ENCODE results near the gene TRAF3IP1.

The TRAF3IP1 gene

DNA sequence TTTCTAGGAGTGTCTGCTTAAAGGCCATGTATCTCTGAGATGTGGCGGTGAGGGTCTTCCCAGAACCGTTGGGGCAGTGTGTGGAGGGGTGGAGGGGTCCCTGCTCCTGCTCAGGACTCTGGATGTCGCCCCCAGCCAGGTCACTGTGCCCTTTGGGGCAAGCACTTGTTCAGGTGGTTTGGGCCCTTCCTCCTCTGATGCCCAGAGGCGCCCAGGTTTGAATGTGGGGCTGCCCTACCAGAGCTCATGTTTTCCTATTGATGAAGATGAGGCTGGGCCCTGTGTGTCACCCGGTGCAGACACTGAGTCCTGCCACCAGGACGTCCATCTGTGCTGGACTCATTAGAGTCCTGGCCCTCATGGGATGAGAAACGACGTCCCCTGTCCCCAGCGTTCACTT lies 17.6 kb upstream of the TRAF3IP1 start:
- Histone ChIP-seq H3K36me3 (ENCODE audit: control insufficient read depth, insufficient read depth, low read length) (no peaks in the 10 kb centered on the region), H2BK15ac (replicated peaks; ENCODE audit: low read depth) (no peak overlapping the region), H4K5ac (ENCODE audit: low read length) (no peak overlapping the region), H3K23ac (ENCODE audit: low read length) (no peak overlapping the region), H3K9ac (ENCODE audit: low read length) (no peak overlapping the region), H3K4me2 (ENCODE audit: low read length) (no peak overlapping the region), H2AK5ac (ENCODE audit: low read length) (no peak overlapping the region), H2BK120ac (ENCODE audit: low read depth, low read length) (no peak overlapping the region), H3K18ac (ENCODE audit: low read length) (no peak overlapping the region), H3K79me1 (ENCODE audit: low read length) (no peaks in the 10 kb centered on the region), H2BK5ac (ENCODE audit: low read length) (no peak overlapping the region), H3K4ac (ENCODE audit: low read depth, low read length) (no peak overlapping the region), H4K8ac (ENCODE audit: low read depth, low read length) (no peak overlapping the region), H3K56ac (ENCODE audit: low read length) (no peak overlapping the region), H3K27ac (ENCODE audit: low read depth, low read length) (no peak overlapping the region), H3K79me2 (ENCODE audit: control insufficient read depth, insufficient read depth, low read length) (no peaks in the 10 kb centered on the region), H3K27me3 (ENCODE audit: insufficient read depth, low read length, poor library complexity) (no peaks in the 10 kb centered on the region), H3K4me3 (ENCODE audit: low read length) (no peak overlapping the region), H3K4me1 (ENCODE audit: control insufficient read depth, low read depth, low read length) (peaks cover under 1% of the 10 kb centered on the region)
- WGBS (ENCODE audit: extremely low coverage, insufficient coverage, low lambda C conversion rate), result no CpG with 5 or more reads among the region's 9 CpGs
- DNase-seq, result no peak

DNA sequence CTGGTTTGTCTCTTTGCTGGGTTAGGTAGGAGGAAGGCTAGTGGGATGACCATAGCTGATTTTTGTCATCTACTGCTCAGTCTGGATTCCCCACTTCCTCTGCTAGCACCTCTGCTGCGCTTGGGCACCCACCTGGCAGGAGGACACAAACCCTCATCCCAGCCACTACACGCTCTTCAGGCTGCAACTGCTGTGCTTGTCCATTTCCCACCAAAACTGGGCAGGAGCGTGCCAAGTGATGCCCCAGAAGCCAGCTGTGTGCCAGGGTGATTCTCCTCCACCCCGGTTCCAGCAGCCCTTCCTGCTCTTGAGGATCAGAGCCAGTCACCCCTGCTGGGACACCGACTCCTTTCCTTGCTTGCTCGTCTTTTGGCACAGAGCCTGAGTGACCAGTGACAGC lies 16.2 kb upstream of the TRAF3IP1 start:
- Histone ChIP-seq H3K9ac (ENCODE audit: low read length) (no peak overlapping the region), H2BK5ac (ENCODE audit: low read length) (no peak overlapping the region), H3K79me1 (ENCODE audit: low read length) (no peaks in the 10 kb centered on the region), H3K27me3 (ENCODE audit: insufficient read depth, low read length, poor library complexity) (no peaks in the 10 kb centered on the region), H4K8ac (ENCODE audit: low read depth, low read length) (no peak overlapping the region), H3K4me3 (ENCODE audit: low read length) (no peak overlapping the region), H2AK5ac (ENCODE audit: low read length) (no peak overlapping the region), H3K4me1 (ENCODE audit: control insufficient read depth, low read depth, low read length) (no peaks in the 10 kb centered on the region), H3K79me2 (ENCODE audit: control insufficient read depth, insufficient read depth, low read length) (no peaks in the 10 kb centered on the region), H3K56ac (ENCODE audit: low read length) (no peak overlapping the region), H3K4me2 (ENCODE audit: low read length) (no peak overlapping the region), H3K27ac (ENCODE audit: low read depth, low read length) (no peak overlapping the region), H2BK15ac (replicated peaks; ENCODE audit: low read depth) (no peak overlapping the region), H3K18ac (ENCODE audit: low read length) (no peak overlapping the region), H2BK120ac (ENCODE audit: low read depth, low read length) (no peak overlapping the region), H3K36me3 (ENCODE audit: control insufficient read depth, insufficient read depth, low read length) (no peaks in the 10 kb centered on the region), H3K4ac (ENCODE audit: low read depth, low read length) (no peak overlapping the region), H3K23ac (ENCODE audit: low read length) (no peak overlapping the region), H4K5ac (ENCODE audit: low read length) (no peak overlapping the region)
- no CpG with 5 or more reads among the region's 6 CpGs for WGBS (ENCODE audit: extremely low coverage, insufficient coverage, low lambda C conversion rate)
- no peak for DNase-seq

DNA sequence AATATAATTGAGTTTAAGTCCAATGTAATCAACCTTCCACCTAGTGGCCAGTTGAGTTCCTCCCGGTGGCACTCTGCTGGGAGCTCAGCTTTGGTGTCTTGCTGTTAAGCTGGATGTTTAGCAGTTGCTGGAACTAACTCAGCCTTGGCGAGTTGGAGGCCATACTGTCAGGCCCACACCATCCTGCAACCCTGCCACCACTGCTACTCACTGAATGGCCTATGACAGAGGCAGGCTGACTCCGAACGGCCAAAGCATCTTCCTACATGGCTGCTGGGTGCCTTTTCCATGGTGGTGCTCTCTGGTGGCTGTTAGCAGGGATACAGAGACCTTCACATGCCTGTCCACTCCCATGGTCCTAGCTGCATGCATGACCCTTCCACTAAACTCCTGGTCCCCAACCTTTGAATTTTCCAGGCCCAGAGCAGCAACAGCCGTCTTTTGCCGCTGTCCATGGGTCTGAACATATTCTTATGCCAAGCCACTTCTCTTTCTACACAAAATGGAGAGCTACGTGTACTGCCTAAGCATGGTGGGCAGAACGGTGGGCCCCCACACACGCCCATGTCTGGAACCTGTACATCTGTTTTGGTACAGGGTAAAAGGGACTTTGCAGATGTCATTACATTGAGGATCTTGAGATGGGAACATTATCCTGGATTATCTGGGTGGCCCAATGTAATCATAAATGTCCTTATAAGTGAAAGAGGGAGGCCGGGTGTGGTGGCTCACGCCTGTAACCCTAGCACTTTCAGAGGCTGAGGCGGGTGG lies 15.0 kb upstream of the TRAF3IP1 start:
- Histone ChIP-seq H3K18ac (ENCODE audit: low read length) (no peak overlapping the region), H4K5ac (ENCODE audit: low read length) (no peak overlapping the region), H3K79me2 (ENCODE audit: control insufficient read depth, insufficient read depth, low read length) (no peaks in the 10 kb centered on the region), H2BK120ac (ENCODE audit: low read depth, low read length) (no peak overlapping the region), H3K9ac (ENCODE audit: low read length) (no peak overlapping the region), H3K4me2 (ENCODE audit: low read length) (no peak overlapping the region), H3K56ac (ENCODE audit: low read length) (no peak overlapping the region), H2AK5ac (ENCODE audit: low read length) (no peak overlapping the region), H3K27me3 (ENCODE audit: insufficient read depth, low read length, poor library complexity) (no peaks in the 10 kb centered on the region), H2BK15ac (replicated peaks; ENCODE audit: low read depth) (no peak overlapping the region), H2BK5ac (ENCODE audit: low read length) (no peak overlapping the region), H4K8ac (ENCODE audit: low read depth, low read length) (no peak overlapping the region), H3K4ac (ENCODE audit: low read depth, low read length) (no peak overlapping the region), H3K79me1 (ENCODE audit: low read length) (no peaks in the 10 kb centered on the region), H3K4me3 (ENCODE audit: low read length) (no peak overlapping the region), H3K27ac (ENCODE audit: low read depth, low read length) (no peak overlapping the region), H3K23ac (ENCODE audit: low read length) (no peak overlapping the region), H3K36me3 (ENCODE audit: control insufficient read depth, insufficient read depth, low read length) (no peaks in the 10 kb centered on the region), H3K4me1 (ENCODE audit: control insufficient read depth, low read depth, low read length) (no peaks in the 10 kb centered on the region)
- peak; percentile 53 for DNase-seq
- WGBS (ENCODE audit: extremely low coverage, insufficient coverage, low lambda C conversion rate), result no CpG with 5 or more reads among the region's 12 CpGs

DNA sequence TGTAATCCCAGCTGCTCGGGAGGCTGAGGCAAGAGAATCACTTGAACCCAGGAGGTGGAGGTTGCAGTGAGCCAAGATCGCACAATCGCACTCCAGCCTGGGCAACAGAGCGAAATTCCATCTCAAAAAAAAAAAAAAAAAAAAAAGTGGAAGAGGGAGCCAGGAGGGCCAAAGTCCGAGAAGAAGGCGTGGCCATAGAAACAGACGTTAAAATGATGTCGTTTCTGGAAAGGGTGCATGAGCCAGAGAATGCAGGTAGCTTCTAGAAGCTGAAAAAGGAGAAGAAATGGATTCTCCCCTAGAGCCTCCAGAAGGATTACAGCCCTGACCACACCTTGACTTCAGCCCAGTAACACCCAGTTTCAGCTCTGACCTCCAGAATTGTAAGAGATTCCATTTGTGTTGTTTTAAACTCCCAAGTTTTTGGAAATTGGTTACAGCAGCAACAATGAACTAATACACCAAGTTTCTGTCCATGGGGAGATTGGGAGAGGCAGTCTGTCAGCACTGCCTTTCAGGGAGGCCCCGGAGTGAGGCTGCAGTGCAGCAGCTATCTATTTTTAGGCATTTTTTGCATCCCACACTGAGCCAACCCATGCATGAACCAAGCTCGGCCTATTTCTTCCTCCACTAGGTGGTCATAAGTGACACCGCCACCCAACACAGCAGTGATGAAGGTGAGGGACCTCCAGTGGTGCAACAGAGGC lies 14.2 kb upstream of the TRAF3IP1 start:
- no peak overlapping the region for H4K8ac ChIP-seq (ENCODE audit: low read depth, low read length)
- no peak overlapping the region for H4K5ac ChIP-seq (ENCODE audit: low read length)
- no peak overlapping the region for H3K18ac ChIP-seq (ENCODE audit: low read length)
- H2BK120ac ChIP-seq (ENCODE audit: low read depth, low read length), result no peak overlapping the region
- WGBS (ENCODE audit: extremely low coverage, insufficient coverage, low lambda C conversion rate), result no CpG with 5 or more reads among the region's 11 CpGs
- H3K4me1 ChIP-seq (ENCODE audit: control insufficient read depth, low read depth, low read length), result no peaks in the 10 kb centered on the region
- H2BK15ac ChIP-seq (replicated peaks; ENCODE audit: low read depth), result no peak overlapping the region
- no peak overlapping the region for H2BK5ac ChIP-seq (ENCODE audit: low read length)
- no peak overlapping the region for H3K27ac ChIP-seq (ENCODE audit: low read depth, low read length)
- H3K4me2 ChIP-seq (ENCODE audit: low read length), result no peak overlapping the region
- no peak overlapping the region for H3K4ac ChIP-seq (ENCODE audit: low read depth, low read length)
- H3K9ac ChIP-seq (ENCODE audit: low read length), result no peak overlapping the region
- no peaks in the 10 kb centered on the region for H3K36me3 ChIP-seq (ENCODE audit: control insufficient read depth, insufficient read depth, low read length)
- H3K56ac ChIP-seq (ENCODE audit: low read length), result no peak overlapping the region
- no peaks in the 10 kb centered on the region for H3K27me3 ChIP-seq (ENCODE audit: insufficient read depth, low read length, poor library complexity)
- no peak overlapping the region for H2AK5ac ChIP-seq (ENCODE audit: low read length)
- no peaks in the 10 kb centered on the region for H3K79me2 ChIP-seq (ENCODE audit: control insufficient read depth, insufficient read depth, low read length)
- H3K4me3 ChIP-seq (ENCODE audit: low read length), result no peak overlapping the region
- H3K23ac ChIP-seq (ENCODE audit: low read length), result no peak overlapping the region
- H3K79me1 ChIP-seq (ENCODE audit: low read length), result no peaks in the 10 kb centered on the region
- DNase-seq, result no peak

DNA sequence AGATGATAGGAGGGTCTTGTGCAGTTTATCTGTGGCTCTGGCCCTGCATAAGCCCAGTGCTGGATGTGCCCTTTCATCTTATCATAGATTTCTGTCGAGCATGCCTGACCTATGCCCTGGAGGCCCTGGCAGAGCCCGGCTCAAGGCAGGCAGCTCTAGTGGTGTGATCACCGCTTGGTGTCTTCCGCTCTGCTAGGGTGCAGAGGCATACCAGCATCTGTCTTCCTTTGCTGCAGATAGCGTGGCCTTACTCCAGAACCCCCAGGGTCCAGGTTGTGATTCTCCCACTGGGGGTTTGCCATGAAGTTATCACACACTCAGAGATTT lies 13.7 kb upstream of the TRAF3IP1 start:
- no CpG with 5 or more reads among the region's 5 CpGs for WGBS (ENCODE audit: extremely low coverage, insufficient coverage, low lambda C conversion rate)
- Histone ChIP-seq H3K79me1 (ENCODE audit: low read length) (no peaks in the 10 kb centered on the region), H2BK15ac (replicated peaks; ENCODE audit: low read depth) (no peak overlapping the region), H3K4me2 (ENCODE audit: low read length) (no peak overlapping the region), H4K8ac (ENCODE audit: low read depth, low read length) (no peak overlapping the region), H3K18ac (ENCODE audit: low read length) (no peak overlapping the region), H3K23ac (ENCODE audit: low read length) (no peak overlapping the region), H4K5ac (ENCODE audit: low read length) (no peak overlapping the region), H3K36me3 (ENCODE audit: control insufficient read depth, insufficient read depth, low read length) (no peaks in the 10 kb centered on the region), H3K79me2 (ENCODE audit: control insufficient read depth, insufficient read depth, low read length) (no peaks in the 10 kb centered on the region), H2BK120ac (ENCODE audit: low read depth, low read length) (no peak overlapping the region), H2AK5ac (ENCODE audit: low read length) (no peak overlapping the region), H3K4ac (ENCODE audit: low read depth, low read length) (no peak overlapping the region), H3K56ac (ENCODE audit: low read length) (no peak overlapping the region), H3K4me3 (ENCODE audit: low read length) (no peak overlapping the region), H3K9ac (ENCODE audit: low read length) (no peak overlapping the region), H3K27ac (ENCODE audit: low read depth, low read length) (no peak overlapping the region), H3K4me1 (ENCODE audit: control insufficient read depth, low read depth, low read length) (no peaks in the 10 kb centered on the region), H3K27me3 (ENCODE audit: insufficient read depth, low read length, poor library complexity) (no peaks in the 10 kb centered on the region), H2BK5ac (ENCODE audit: low read length) (no peak overlapping the region)
- DNase-seq, result no peak
